ENCODE measurements around the gene WEE1. TPM values are rescaled to one million over a fixed set of nuclear protein-coding genes. Genes with fewer than 3 reads are reported as not detected.

Gene WEE1
- total RNA-seq, 4 donors from 2014 or later = 14.4 to 40.4 (median 26.2) TPM

DNA sequence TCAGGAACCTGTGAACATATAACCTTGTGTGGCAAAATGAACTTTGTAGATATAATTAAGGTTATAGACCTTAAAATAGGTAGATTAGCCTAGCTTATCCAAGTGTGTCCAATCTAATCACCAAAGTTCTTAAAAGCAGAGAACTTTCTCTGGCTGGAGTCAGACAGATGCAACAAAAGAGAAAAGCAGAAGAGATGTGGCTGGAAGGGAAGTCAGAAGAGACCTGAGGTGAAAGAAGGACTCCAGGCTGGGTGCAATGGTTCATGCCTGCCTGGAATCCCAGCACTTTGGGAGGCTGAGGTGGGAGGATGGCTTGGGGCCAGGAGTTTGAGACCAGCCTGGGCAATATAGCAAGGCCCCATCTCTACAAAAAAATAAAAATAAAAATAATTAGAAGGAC, 51.0 kb downstream of the WEE1 start:
- DNase-seq = no peak
- no peaks in the 10 kb centered on the region for H3K27me3 ChIP-seq
- no peaks in the 10 kb centered on the region for H3K4me1 ChIP-seq
- TF ChIP-seq CTCF (IDR thresholded peaks at IDR 0.05) (no peak), POLR2A (IDR thresholded peaks at IDR 0.05) (no peak)
- H3K36me3 ChIP-seq = no peaks in the 10 kb centered on the region
- no peaks in the 10 kb centered on the region for H3K9me3 ChIP-seq
- H3K4me3 ChIP-seq = no peak overlapping the region
- H3K27ac ChIP-seq = no peak overlapping the region

DNA sequence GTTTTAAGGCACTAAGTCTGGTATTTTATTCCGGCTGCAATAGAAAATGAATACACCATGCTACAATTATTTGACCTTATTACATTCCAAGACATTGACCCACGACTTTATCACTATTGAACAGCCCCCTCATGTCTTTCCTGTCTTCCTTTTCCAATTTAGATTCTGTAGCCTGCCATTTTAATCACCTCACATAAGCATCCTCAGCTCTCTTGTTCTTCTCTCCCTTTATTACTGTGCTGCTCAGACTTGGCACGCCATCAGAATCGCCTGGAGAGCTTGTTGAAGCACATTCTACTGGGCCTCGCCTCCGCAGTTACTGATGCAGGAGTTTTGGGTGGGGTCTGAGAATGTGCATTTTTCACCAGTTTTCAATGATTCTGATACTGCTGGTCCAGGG, 51.7 kb downstream of the WEE1 start:
- Histone ChIP-seq H3K36me3 (no peaks in the 10 kb centered on the region), H3K9me3 (no peaks in the 10 kb centered on the region), H3K27ac (no peak overlapping the region), H3K4me1 (no peaks in the 10 kb centered on the region), H3K4me3 (no peak overlapping the region), H3K27me3 (no peaks in the 10 kb centered on the region)
- TF ChIP-seq CTCF (IDR thresholded peaks at IDR 0.05) (no peak), POLR2A (IDR thresholded peaks at IDR 0.05) (no peak)
- no peak for DNase-seq

GRCh38 chr11:9625728-9626127, 52.3 kb downstream of the WEE1 start:
- Histone ChIP-seq H3K4me3 (no peak overlapping the region), H3K27me3 (no peaks in the 10 kb centered on the region), H3K9me3 (no peaks in the 10 kb centered on the region), H3K36me3 (no peaks in the 10 kb centered on the region), H3K4me1 (no peaks in the 10 kb centered on the region), H3K27ac (no peak overlapping the region)
- no peak for DNase-seq
- TF ChIP-seq POLR2A (IDR thresholded peaks at IDR 0.05) (no peak), CTCF (IDR thresholded peaks at IDR 0.05) (no peak)

DNA sequence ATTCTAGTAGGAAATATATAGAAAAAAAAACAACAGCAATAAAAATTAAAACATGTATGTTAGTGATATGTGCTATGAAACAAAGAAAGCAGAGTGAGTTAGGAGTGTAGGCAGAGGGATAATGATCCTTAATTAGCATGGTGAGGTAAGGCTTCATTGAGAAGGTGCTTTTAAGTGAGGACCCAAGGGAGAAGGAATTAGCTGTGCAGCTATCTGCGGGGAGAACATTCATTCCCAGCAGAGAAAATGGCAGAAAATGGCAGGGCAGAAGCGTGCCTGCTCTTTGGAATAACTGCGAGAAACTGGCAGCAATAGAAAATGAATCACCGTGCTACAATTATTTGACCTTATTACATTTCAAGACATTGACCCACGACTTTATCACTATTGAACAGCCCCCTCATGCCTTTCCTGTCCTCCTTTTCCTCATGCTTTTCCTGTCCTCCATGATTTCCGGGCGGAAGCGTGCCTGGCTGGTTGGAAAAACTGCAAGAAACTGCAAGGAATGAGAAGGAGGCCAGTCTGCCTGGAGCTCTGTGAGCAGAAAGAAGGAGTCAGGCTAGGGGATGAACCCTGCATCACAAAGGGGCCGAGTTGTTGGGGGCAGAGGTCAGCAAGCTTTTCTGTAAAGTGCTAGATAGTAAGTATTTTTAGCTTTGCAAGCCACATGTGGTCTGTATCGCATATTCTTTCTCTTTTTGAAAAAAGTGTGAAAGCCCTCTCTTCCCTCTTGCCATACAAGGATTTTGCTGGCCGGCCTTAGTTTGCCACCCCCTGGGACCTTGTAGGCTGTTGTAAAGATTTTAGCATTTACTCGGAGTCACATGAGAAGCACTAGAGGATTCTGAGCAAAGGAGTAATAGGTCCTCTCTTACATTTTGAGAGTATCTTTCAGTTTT, 53.3 kb downstream of the WEE1 start:
- Histone ChIP-seq H3K27me3 (no peaks in the 10 kb centered on the region), H3K27ac (no peak overlapping the region), H3K4me1 (no peaks in the 10 kb centered on the region), H3K36me3 (no peaks in the 10 kb centered on the region), H3K9me3 (no peaks in the 10 kb centered on the region), H3K4me3 (no peak overlapping the region)
- no peak for TF ChIP-seq CTCF (IDR thresholded peaks at IDR 0.05)
- TF ChIP-seq POLR2A (IDR thresholded peaks at IDR 0.05) = no peak
- no peak for DNase-seq

GRCh38 chr11:9629064-9629463, 55.6 kb downstream of the WEE1 start:
- DNase-seq = no peak
- TF ChIP-seq CTCF (IDR thresholded peaks at IDR 0.05) (no peak), POLR2A (IDR thresholded peaks at IDR 0.05) (no peak)
- Histone ChIP-seq H3K9me3 (no peaks in the 10 kb centered on the region), H3K27me3 (no peaks in the 10 kb centered on the region), H3K27ac (no peak overlapping the region), H3K4me1 (no peaks in the 10 kb centered on the region), H3K36me3 (no peaks in the 10 kb centered on the region), H3K4me3 (no peak overlapping the region)

Data from Peyer's patch (tissue), 4 donors.